D341Med (cell line): ENCODE results near the gene NDEL1.

Experiments
- DNase-seq: peaks from one replicate; pipeline ENCODE4 v3.0.0; 2012; ENCODE audit warnings: low spot score

NDEL1 gene

DNA sequence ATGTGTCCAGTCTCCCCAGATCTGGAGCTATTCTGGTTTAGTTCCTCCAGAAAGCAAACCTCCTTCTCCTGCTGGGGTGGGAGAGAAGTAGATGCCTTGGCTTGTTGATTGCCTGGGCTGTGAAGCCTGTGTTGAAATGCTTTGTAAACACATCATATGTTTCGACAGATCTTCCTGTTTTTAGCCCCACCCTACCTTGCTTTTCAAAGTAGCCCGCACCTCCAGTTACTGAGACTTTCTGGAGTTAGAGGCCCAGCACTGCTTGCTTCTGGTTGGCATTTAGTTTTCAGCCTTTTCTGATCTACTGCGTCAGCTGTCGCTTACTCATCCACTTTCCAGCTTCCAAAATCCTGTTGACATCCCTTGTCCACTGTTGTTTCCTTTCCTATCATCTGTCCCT lies 17.9 kb upstream of the NDEL1 start:
- no peak for DNase-seq

DNA sequence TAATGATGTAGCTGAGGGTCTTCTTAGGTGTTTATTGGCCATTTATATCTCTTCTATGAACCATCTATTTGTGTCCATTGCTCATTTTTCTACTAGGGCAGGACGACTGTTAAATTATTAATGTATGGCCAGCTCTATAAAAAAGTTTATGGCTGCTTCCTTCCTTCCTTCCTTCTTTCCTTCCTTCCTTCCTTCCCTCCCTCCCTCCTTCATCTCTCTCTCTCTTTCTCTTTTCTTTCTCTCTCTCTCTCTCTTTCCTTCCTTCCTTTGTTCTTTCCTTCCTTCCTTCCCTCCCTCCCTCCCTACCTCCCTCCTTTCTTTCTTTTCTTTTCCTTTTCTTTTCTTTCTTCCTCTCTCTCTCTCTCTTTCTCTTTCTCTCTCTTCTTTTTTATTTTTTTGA lies 17.2 kb upstream of the NDEL1 start:
- DNase-seq: no peak

DNA sequence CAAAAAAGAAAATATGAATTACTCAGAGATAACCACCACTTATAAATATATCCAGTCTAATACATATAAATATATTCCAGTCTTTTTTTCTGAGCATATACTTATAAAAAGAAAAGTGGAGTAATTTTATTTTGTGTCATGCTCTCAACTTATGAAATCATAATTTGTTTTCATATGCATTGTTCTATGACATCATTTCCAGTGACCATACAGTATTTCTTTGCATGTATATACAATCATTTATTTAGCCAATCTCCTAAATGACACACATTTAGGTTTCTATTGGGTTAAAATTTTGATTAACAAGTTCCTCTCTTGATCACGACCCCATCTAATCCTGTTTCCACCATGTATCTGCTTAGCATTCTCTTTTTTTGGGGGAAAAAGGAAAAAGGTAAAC lies 16.4 kb upstream of the NDEL1 start:
- DNase-seq: no peak

GRCh38 chr17:8420041-8420934 lies 15.4 kb upstream of the NDEL1 start:
- DNase-seq: no peak

DNA sequence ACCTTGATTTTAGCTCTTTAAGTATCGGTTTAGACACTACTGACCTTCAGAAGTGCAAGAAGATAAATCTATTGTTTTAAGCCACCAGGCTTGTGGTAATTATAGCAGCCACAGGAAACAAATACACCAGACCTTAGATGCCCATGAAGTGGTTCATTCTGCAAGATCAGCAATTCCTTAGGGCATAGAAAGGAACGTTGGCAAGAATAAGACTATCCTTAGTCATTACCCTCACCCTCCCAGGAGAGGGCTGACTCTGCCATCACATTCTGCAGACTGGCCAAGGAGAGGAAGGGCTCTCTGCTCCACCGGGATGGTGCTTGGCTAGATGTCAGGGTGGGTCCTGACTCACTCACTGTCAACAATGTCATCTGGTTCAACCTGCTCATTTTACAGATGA lies 14.1 kb upstream of the NDEL1 start:
- no peak for DNase-seq

DNA sequence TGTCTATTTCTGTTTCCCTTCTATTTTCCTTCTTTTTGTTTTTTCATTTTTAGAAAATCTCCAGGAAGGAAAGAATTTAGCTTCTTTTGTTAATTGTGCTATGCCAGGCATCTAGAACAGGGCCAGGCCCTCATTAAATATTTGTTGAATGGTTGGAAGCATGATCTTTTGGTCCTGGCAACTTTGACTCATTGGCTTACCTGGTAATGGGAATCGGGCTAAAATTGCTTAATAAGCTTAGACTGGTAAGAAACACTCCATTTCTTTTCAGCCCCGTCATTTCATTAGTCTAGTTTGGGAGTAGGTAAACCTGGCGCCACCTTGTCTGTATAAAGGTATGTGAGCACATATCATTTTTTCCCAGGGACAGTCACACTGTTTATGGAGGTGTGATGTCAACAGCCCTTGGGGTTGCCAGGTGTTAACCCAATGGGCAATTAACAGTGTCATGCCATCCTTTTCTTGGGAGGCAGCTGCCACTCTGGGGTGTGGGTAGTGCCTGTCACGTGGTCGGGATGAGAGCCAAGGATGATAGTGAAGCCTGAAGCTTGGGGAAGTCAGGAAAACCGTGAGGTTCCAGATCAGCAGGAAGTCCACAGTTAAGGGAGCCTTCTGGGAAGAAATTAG lies 9.5 kb upstream of the NDEL1 start:
- DNase-seq: no peak

GRCh38 chr17:8426802-8427201 lies 8.9 kb upstream of the NDEL1 start:
- no peak for DNase-seq

DNA sequence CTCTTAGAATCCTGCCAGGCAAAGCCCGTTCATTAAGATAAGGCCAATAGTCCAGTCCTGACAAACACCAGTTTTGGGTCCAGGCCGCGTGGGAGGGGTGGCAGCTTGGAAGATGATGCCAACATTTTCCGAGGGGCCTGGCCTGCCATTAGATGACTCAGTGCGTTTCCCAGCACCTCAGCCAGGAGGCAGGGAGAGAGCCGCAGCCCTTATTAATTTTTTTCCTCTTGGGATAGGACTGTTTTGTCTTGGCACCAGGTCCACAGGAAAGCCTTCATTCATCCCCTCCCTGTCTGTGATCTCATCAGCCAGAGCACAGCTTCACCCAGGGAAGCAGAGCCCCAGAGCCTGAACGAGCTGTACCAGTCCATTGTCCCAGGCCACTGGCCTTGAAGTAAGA lies 4.7 kb upstream of the NDEL1 start:
- no peak for DNase-seq

DNA sequence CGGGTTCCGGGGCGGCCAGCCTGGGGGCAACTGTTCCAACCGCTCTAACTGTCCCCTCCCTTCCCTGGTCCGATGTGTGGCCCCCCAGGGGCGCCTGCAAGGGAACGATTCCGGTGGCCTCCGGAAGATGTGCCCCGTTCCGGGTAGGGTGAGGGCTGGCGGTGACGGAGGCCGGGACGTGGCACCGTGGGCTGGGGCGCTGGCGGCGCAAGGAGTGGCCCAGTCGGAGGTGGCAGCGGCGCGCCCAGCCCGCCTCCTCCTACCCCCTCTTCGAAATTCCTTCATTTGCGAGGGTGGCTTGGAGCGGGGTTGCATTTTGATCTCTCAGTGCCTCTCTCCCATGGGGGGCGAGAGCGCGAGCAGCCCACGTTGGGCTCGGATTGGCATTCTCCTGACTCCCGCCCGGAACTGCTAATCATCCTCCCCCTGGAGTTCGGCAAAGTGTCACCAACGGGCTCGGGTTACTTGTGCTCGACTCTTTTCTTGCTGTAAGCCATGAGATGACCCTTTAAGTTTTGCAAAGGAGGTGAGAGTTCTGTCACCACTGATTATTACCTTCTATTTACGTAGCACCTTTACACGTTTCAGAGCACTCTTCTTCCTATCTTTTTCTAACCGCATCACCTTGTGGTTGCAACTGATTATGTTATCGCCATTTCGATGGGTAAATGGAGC lies 622 bp downstream of the NDEL1 start:
- DNase-seq: peak; percentile 65

DNA sequence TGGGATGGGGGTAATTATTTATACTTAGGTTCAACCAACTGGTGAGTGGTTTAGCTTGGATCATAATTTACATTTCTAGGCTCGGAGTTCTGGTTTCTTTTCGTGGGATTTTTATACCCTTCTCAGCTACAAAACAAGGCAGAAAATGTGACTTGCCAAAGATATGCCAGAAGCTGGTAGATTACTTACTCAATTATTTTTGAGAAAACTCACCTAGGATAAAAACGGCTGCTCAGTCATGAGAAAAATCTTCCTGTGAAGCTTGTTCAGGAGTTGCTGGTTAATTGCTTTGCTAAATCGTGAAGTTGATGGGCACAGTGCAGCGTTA lies 1.1 kb downstream of the NDEL1 start:
- no peak for DNase-seq

DNA sequence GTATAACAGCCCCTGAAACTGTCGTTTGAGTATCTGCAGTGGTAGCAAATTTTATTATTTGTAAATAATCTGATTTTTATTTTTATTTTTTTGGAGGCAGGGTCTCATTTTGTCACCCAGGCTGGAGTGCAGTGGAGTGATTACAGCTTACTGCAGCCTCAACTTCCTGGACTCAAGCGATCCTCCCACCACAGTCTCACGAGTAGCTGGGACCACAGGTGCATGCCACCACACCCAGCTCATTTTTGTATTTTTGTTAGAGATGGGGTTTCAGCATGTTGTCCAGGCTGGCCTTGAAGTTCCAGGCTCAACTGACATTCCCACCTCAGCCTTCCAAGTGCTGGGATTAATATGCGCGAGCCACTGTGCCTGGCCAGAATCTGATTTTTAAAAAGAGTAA lies 2.8 kb downstream of the NDEL1 start:
- DNase-seq: no peak

- no peak for DNase-seq
These were observed 4.0 kb downstream of the NDEL1 start for GRCh38 chr17:8439681-8440080.

GRCh38 chr17:8441690-8442089 lies 6.0 kb downstream of the NDEL1 start:
- no peak for DNase-seq

- DNase-seq: no peak
These were observed 6.6 kb downstream of the NDEL1 start for GRCh38 chr17:8442310-8442709.

DNA sequence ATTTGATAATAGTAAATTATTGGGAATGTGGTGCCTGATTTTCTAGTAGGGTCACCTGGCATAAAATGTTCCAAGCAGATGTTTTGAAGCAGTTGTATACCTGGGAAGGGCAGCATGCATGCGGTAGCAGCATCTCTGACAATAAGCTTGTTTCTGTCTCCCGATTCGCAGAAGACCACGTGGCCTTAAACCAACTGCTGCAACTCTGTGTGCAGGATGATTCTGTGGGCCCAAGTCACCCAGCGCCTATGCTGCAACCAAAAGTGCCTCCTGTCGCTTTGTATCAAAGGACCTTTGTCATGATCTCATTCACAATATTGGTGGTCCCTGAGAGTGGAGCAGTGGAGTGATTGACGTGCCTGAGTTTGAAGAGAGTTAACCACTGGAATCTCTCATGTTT lies 8.1 kb downstream of the NDEL1 start:
- no peak for DNase-seq

GRCh38 chr17:8444494-8444893 lies 8.8 kb downstream of the NDEL1 start:
- no peak for DNase-seq

GRCh38 chr17:8445536-8445935 lies 9.9 kb downstream of the NDEL1 start:
- DNase-seq: no peak

DNA sequence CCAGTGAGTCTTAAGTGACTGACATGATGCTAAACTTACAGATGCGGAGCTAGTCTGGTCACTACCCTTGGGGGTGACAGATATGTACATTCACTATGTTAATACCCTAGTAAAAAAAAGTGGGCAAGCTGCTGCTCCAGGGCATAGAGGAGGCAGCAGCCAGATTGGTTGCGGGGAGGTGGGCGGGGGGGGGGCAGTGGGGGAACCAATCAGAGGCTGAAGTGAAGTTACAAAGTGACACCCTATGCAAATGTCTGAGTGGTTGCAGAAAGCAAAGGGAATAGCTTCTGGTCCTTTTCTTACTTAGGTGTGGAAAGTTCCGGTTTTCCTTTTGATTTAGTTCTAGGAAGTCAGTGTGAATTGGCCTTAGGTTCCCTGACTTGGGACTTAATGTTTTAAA lies 12.1 kb downstream of the NDEL1 start:
- DNase-seq: no peak

DNA sequence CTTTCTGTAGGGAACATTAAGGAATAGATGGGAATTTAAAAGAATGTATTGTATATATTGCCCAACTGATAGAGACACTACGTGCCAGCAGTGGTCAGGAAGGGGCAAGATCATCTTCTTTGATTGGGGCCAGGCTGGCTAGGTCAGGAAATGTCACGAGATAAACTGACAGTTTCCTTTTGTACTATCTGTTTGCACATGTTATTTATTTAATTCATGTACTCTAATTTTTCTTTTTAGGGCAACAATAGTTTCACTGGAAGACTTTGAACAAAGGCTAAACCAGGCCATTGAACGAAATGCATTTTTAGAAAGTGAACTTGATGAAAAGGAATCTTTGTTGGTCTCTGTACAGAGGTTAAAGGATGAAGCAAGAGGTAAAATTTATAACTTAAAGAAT lies 12.6 kb downstream of the NDEL1 start:
- no peak for DNase-seq

DNA sequence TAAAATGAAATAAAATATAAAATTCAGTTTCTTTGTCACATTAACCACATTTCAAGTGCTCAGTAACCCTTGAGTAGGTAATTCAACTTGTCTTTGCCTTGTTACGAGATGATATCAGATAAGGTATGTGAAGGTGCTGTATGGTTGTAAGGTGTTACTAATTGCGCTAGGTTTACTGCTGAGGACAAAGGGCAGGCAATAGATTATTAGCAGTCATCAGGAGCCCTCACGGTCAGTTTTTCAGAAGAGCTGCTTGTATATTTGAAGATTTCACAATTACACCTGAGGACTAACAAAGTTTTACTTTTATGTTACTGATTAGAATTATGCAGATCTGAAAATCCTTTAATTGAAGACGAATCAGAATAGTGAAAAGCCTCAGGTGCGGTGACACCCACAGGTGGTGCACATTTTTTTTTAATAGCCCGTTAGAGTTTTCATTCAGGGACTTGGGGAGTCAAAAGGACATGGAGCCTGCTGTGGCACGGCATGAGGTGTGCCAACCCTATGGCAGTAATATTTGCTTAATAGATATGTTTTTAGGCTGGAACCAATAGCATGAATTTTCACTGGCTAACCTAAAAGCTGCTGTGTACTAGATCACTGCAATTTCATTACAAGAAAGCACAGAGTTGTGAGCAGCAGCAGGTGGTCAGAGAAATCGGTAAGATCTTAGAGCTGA lies 16.4 kb downstream of the NDEL1 start:
- DNase-seq: no peak

DNA sequence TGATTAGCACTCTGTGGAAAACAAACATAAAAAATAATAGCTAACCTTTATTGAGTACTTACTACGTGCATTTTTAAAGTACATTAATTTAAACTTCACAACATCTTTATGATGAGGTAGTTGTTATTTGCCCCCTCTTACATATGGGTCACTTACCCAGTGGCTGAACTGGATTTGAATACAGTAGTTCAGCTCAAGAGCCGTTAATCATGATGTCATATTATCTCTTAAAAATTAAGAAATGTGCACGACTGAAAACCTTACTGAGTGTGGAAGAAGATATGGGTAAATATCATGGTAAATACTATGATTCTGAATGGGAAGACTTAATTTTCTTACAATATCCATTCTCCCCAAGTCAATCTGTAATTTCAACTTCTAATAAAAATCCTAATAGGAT lies 17.6 kb downstream of the NDEL1 start:
- DNase-seq: no peak

DNA sequence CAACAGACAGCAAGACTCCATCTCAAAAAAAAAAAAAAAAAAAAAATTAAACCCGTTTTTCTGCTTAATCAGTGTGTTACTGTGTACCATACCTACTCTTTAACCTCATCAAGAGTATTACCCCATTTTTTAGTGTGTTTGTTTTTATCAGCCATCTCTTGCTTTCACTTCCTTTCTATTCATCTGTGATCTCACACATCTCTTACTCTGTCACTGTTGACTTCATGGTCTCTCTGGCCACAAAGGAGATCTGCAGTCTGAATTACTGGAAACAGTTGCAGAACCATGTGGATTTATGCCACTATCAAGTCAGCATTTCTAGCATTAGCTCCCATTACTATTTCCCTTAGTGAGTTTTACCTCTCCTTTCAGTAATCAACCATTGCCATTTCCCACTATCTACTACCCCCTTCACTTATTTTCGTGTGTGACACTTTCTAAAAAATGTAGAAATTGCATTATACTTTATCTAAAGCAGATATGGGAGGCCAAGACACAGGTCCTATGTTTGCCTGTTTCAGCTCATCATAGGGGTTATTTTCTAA lies 20.1 kb downstream of the NDEL1 start:
- DNase-seq: no peak

- no peak for DNase-seq
These were observed 22.4 kb downstream of the NDEL1 start for GRCh38 chr17:8458128-8458527.
